Esophagus muscularis mucosa (tissue), 4 donors: ENCODE results near the gene CNNM4. TPM values are rescaled to one million over a fixed set of nuclear protein-coding genes. Genes with fewer than 3 reads are reported as not detected.

Experiments used
- DNase-seq: peaks from one replicate; pipeline ENCODE4 v3.0.0-alpha.2; 2017; ENCODE audit errors: extremely low spot score
- H3K27ac ChIP-seq, 4 donors: fragments of 200-600 bp; sonication (generic); replicated peaks in 1 of 4; 1 replicate in 3 of 4; 2 replicates in 1 of 4; pipeline ENCODE4 v1.5.1; 2016 to 2019; ENCODE audit warnings: mild to moderate bottlenecking in 1 of 4
- H3K27me3 ChIP-seq, 4 donors: fragments of 200-600 bp; sonication (generic); one replicate each; pipeline versions ENCODE4 v1.5.1 to v1.6.0; 2016 to 2019
- H3K36me3 ChIP-seq, 4 donors: fragments of 200-600 bp; sonication (generic); one replicate each; pipeline ENCODE4 v1.5.1; 2016 to 2019
- H3K4me1 ChIP-seq, 4 donors: fragments of 200-600 bp; sonication (generic); one replicate each; pipeline ENCODE4 v1.5.1; 2016 to 2019
- H3K4me3 ChIP-seq, 4 donors: fragments of 200-600 bp; sonication (generic); 1 replicate in 2 of 4; 2 replicates in 2 of 4; pipeline ENCODE4 v1.5.1; 2016 to 2019; ENCODE audit warnings: mild to moderate bottlenecking in 4 of 4, moderate library complexity in 1 of 4
- H3K9me3 ChIP-seq, 4 donors: fragments of 200-600 bp; sonication (generic); 1 replicate in 3 of 4; 2 replicates in 1 of 4; pipeline ENCODE4 v1.5.1; 2016 to 2019
- CTCF ChIP-seq, 3 experiments: fragments of 200-600 bp in 2 of 3; fragments of 450-650 bp in 1 of 3; sonication (generic) in 2 of 3; IDR thresholded peaks; one replicate each; pipeline ENCODE4 v1.5.1; 2017 to 2019; ENCODE audit warnings: antibody characterized with exemption in 3 of 3, mild to moderate bottlenecking in 2 of 3, moderate library complexity in 1 of 3
- EP300 ChIP-seq: sonication (generic); formaldehyde crosslinking; IDR thresholded peaks from one replicate; pipeline ENCODE4 v1.6.1; 2017; ENCODE audit warnings: antibody characterized with exemption
- POLR2A ChIP-seq: fragments of 450-650 bp; IDR thresholded peaks from one replicate; pipeline ENCODE4 v1.6.1; 2017; ENCODE audit warnings: antibody characterized with exemption, moderate library complexity, mild to moderate bottlenecking, low read depth
- POLR2AphosphoS5 ChIP-seq, 2 donors: sonication (generic); formaldehyde crosslinking; IDR thresholded peaks; one replicate each; pipeline ENCODE4 v1.6.1; 2017; ENCODE audit warnings: antibody characterized with exemption in 2 of 2
- WGBS: methylation state at CpG from one replicate; pipeline ENCODE4 v1.1.5; 2018; 5-methylcytosine and 5-hydroxymethylcytosine counted together
- intact Hi-C: fragments of 100-400 bp; cut with DNase I; formaldehyde crosslinking; loops from one replicate; pipeline ENCODE4 v1.15.1; 2023
- total RNA-seq, 4 donors: library from RNA; depleted of rRNA; stranded (reverse); fragments of >200 nt; gene quantifications; one replicate each; pipeline versions ENCODE4 v1.1.0 to v1.2.1, GENCODE V29; 2016

CNNM4 gene
- total RNA-seq, 4 donors from 2014 or later: 3.3 to 7.5 (median 5.3) TPM

- 90% methylated on average over 17 of the region's 20 CpGs for WGBS
- intact Hi-C loops: no loop called here
These were observed 11.3 kb downstream of the CNNM4 start for GRCh38 chr2:96771796-96772618.

GRCh38 chr2:96772903-96773671 is 12.4 kb downstream of the CNNM4 start:
- Histone ChIP-seq H3K9me3 (no peaks in the 10 kb centered on the region), H3K27me3 (no peaks in the 10 kb centered on the region), H3K27ac (no peak overlapping the region), H3K4me1 (peaks cover 9 to 31% (median 22%) of the 10 kb centered on the region in 4 donors), H3K36me3 (no peaks in the 10 kb centered on the region), H3K4me3 (no peak overlapping the region)
- no peak for DNase-seq
- no peak for TF ChIP-seq POLR2A
- TF ChIP-seq CTCF (IDR thresholded peaks at IDR 0.05): no peak
- no peak for TF ChIP-seq EP300
- TF ChIP-seq POLR2AphosphoS5 (IDR thresholded peaks at IDR 0.05): no peak
- 92% methylated on average over 12 of the region's 12 CpGs for WGBS
- intact Hi-C loops: no loop called here

More at GRCh38 chr2:96771796-96772618, 11.3 kb downstream of the CNNM4 start:
- DNase-seq: no peak
- no peaks in the 10 kb centered on the region for H3K27me3 ChIP-seq
- no peak overlapping the region for H3K4me3 ChIP-seq
- peaks cover 9 to 31% (median 23%) of the 10 kb centered on the region in 4 donors for H3K4me1 ChIP-seq
- no peak overlapping the region for H3K27ac ChIP-seq
- no peak for TF ChIP-seq POLR2A
- TF ChIP-seq POLR2AphosphoS5 (IDR thresholded peaks at IDR 0.05): no peak
- no peak for TF ChIP-seq EP300
- TF ChIP-seq CTCF (IDR thresholded peaks at IDR 0.05): no peak
- H3K9me3 ChIP-seq: no peaks in the 10 kb centered on the region
- peaks cover 0 to 5% (median 0%) of the 10 kb centered on the region in 4 donors for H3K36me3 ChIP-seq

- H3K27me3 ChIP-seq: no peaks in the 10 kb centered on the region
- DNase-seq: no peak
- H3K27ac ChIP-seq: no peak overlapping the region
- intact Hi-C loops: no loop called here
- peaks cover 9 to 24% (median 21%) of the 10 kb centered on the region in 4 donors for H3K4me1 ChIP-seq
- H3K9me3 ChIP-seq: no peaks in the 10 kb centered on the region
- WGBS: 81% methylated on average over 7 of the region's 7 CpGs
- H3K36me3 ChIP-seq: no peaks in the 10 kb centered on the region
- no peak for TF ChIP-seq POLR2AphosphoS5 (IDR thresholded peaks at IDR 0.05)
- TF ChIP-seq CTCF (IDR thresholded peaks at IDR 0.05): no peak
- TF ChIP-seq POLR2A: no peak
- no peak for TF ChIP-seq EP300
- H3K4me3 ChIP-seq: peak overlapping the region in 2 of 4 donors; percentile 20 to 33
These were observed 13.2 kb downstream of the CNNM4 start for GRCh38 chr2:96773922-96774321.

- no peaks in the 10 kb centered on the region for H3K9me3 ChIP-seq
- no peak for TF ChIP-seq CTCF (IDR thresholded peaks at IDR 0.05)
- no peak for TF ChIP-seq POLR2AphosphoS5 (IDR thresholded peaks at IDR 0.05)
- no peak for TF ChIP-seq POLR2A
- no peak for TF ChIP-seq EP300
- H3K27ac ChIP-seq: no peak overlapping the region
- no peaks in the 10 kb centered on the region for H3K27me3 ChIP-seq
- DNase-seq: no peak
- 3% methylated on average over 1 of the region's 1 CpG for WGBS
- peaks cover 9 to 15% (median 12%) of the 10 kb centered on the region in 4 donors for H3K4me1 ChIP-seq
- no peaks in the 10 kb centered on the region for H3K36me3 ChIP-seq
- no peak overlapping the region for H3K4me3 ChIP-seq
- intact Hi-C loops: no loop called here
These were observed 14.5 kb downstream of the CNNM4 start for GRCh38 chr2:96775160-96775559.
